HG03097 (cell line): ENCODE results near the gene VCL.
A peak's percentile ranks its signal among the peaks of the same experiment; 100 is the strongest.
"Not testable (repeated sequence)": the region's sequence is repeated elsewhere in the genome, so short reads cannot be mapped to it uniquely, and the experiment has no call there.

Experiments used
- ATAC-seq: cut with Tn5 transposase; IDR thresholded peaks from one replicate; pipeline ENCODE4 v1.9.1; 2021; ENCODE audit not compliant: unreplicated experiment, low FRiP score

The VCL gene

DNA sequence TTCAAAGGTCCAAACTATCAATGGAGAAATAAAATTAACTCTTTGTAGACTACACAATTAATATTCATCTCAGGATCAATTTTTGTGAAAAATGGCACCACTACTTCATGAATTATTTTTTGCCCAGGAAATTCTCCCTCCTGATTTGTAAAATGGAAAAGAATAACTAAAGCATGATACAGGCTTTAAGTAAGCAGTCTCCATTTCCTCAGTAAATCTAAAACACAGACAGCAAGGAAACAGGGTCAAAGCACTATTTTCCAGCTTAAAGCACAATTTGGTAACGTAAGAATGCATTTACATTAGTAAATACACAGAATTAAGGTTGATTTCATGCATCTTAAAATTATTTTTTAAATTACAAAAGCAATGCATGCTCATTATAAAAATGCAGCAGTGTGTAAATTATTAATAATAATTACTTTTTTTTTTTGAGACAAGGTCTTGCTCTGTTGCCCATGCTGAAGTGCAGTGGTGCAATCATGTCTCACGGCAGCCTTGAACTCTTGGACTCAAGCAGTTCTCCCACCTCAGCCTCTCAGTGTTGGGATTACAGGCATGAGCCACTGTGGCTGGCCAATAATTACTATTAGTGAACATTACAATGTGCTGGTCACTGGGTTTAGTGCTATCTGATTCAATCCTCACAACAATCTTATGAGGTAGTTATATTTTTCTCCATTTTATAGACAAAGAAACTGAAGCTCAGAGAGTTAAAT lies 26.1 kb upstream of the VCL start:
- no peak for ATAC-seq

DNA sequence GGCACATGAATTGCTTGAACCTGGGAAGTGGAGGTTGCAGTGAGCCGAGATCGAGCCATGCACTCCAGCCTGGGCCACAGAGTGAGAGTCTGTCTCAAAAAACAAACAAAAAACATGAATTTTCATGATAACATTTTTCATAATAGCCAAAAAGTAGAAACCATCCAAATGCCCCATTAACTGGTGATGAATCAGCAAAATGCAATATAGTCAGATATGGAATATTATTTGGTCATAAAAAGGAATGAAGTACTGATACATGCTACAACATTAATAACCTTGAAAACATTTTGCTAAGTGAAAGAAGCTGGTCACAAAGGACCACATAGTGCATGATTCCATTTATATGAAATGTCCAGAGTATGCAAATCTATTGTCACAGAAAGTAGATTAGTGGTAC lies 24.5 kb upstream of the VCL start:
- ATAC-seq = no peak

DNA sequence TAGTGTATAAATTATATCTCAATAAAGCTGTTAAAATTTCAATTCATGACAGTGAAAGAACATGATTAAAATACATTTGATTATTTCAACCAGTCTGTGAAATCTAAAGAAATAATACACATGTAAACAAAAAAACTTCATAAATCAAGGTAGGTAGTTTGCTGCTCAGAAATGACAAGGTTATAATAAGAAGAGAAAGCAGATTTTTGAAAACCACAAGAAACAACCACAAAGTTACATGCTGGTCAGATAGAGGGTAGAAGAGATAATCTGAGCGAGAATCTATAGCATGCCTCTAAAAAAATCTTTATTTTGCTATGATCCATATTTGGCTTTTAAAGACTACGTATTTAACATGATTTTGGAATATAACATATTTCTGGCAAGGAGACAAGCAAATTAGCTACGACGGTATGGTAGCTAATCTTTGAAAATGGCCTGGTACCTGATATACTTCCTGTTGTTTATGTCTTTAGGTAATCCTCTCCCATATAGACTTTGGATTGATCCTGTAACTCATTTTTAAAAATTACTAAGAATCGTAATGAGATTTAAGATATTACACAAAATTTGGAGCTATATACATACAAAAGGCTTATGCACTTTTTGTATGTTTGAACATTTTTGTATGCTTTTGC lies 23.5 kb upstream of the VCL start:
- ATAC-seq = no peak

DNA sequence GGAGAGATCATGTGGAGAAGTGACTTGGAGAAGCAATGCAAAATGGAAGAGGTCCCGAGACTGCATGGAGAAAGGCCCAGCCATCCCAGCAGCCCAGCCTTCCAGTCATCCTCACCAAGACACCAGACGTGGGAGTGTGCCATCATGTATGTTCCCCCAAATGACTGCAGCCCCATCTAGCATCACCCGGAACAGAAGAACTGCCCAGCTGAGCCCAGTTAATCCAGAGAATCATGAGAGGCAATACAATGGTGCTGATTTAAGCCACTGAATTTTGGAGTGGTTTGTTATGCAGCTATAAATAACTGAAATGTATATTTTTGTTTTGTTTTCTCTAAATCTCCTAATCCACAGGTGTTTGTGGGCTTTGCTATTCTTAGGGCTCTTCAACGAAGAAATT lies 22.5 kb upstream of the VCL start:
- no peak for ATAC-seq

DNA sequence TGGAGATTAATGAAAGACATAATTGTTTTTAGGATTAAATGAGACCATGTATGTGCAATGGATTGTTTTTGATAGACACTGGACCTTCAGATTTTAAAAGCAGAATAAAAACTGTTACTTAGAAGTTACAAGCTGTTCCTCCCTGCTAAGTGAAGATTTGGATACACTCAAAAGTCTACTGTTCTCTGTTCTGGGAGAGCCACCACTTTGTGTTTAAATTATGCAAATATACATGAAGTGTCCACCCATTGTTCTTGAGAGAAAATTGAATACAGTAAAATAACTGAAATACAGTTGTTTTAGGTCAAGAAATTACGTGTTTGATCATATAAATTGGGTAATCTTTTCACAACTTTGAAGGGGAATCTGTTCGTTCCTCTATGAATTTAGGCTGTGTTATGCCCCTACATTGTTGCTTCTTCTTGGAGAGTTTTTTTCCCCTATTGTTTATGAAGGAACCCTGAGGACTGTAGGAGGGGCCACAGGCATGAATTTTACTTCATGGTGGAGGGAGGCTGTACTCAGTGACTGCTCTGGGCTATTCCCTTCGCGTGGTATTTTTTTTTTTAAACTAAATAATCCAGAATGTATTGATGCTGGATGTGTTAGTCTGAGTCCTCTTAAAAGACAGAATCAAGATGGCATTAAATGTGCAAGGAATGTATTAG lies 18.6 kb upstream of the VCL start:
- ATAC-seq = no peak

DNA sequence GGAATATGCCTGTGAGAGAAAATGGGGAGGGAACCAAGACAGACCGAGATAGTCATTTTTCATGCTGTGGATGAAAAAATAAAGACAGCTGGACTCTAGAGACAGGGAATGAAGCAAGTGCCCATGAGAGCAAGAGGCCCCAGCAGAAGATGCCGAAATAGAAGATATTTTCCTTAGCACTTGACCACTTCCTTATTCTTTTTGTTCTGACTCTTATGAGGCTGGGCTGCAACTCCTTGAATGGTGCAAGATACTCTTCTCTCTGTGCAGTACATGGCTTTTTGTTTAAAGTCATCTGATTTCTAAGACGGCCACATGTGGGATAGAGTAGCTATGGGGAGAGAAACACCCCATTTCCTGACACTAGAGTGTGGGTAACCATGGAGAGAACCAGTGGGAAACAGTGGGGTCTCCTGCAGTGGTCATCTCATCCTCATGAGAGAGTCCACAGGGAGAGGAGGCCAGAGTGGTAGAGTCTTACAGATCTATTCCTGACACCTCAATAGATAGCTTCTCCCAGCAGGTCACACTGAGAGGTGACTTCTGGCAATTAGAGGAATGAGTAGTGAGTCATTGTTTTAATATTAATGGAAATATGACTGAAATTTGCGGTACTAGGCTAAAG lies 18.0 kb upstream of the VCL start:
- no peak for ATAC-seq

DNA sequence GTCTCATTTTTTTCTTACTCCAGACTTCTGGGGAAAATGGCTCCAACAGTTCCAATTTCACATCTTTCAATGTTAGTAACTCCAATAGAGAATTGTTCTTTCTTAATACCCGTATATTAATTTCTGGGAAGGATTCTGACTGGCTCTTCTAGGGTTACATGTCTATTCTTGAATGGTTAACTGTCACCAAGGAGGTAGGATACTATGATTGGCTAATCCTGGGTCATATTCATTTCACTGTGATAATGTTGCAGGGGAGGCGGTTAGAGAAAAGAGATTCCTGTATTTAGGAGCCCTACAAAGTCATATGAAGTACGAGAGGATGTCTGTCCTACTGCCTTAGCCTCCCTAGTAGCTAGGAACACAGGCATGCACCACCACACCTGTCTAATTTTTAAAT lies 16.1 kb upstream of the VCL start:
- no peak for ATAC-seq

DNA sequence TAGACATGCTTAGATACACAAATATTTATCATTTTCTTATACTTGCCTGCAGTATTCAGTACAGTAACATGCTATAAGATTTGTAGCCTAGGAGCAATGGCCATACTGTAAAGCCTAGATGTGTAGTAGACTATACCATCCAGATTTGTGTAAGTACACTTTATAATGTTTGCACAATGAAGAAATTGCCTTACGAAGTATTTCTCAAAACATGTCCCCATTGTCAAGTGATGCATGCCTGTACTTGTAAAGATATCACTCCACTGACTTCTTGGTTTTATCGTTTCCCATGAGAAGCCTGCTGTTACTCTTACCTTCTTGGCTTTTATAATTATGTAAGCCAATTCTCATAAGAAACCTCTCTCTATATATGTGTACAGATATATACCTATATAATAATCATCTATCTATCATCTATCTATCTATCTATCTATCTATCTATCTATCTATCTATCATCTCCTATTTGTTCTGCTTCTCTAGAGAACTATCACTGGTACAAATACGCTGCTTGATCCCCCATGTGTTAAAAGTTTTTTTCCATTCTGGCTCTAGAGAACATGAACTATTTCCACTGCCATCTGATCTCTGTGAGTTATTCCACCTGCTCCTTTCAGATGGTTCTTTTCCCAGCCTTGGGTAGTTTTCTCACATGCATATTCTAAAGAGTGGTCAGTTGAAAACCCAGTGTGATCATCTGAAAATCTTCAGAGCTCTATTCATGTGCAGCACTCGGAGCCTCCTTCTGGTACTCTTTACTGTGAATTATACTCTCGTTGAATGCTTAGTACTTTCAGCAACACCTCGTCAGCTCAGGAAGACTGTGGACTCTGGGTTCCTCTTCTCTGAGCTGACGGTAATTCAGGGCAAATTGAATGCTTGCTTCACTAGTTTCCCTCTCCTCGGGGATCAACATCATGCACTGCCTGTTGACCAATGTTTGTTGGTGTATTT lies 14.5 kb upstream of the VCL start:
- no peak for ATAC-seq

DNA sequence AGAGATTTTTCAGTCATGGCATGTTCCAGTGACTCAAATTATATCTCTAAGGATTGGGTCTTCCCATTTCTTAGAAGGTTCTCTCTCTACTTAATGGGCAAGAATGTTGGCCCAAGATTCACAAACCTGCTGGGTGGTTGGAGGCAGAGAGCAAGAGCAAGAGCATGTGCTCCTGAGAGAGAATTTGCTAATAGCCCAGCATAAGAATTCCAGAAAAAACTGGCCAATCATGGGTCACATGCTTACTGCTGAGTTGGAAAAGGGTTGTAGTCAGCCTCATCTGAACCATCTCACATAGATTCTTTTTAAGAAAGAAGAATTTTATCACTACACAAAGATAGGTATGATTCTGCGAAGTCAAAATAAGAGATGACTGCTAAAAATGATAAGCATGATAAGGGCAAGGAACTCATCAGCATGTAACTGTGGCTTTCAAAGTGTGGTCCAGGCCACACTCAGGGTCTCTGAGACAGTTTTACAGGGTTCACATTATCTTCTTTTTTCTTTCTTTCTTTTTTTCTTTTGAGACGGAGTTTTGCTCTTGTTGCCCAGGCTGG lies 8.2 kb upstream of the VCL start:
- no peak for ATAC-seq

DNA sequence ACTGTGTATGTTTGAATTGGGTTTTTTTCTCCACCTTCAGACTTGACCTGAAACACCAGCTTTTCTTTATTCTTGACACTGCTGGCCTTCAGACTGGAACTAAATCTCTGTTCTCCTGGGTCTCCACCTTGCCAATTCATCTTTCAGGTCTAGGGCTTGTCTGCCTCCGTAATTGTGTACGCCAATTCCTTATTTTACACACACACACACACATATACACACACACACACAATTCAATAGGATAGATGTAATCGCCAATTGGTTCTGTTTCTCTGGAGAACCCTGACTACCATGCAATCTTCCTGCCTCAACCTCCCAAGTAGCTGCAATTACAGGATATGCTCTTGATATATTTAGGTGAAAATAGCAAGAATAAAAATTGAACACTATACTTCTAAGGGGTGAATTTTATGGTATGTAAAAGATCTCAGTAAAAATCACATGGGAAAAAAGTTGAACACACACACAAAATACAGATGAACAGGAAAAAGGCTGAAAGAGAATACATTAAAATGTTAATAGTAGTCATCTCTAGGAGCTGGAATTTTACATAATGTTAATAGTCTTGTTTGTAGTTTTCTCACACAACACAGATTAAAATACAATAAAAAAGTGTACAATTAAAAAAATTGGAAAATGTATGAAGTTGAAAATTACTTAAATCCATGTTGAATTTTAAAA lies 6.6 kb upstream of the VCL start:
- no peak for ATAC-seq

DNA sequence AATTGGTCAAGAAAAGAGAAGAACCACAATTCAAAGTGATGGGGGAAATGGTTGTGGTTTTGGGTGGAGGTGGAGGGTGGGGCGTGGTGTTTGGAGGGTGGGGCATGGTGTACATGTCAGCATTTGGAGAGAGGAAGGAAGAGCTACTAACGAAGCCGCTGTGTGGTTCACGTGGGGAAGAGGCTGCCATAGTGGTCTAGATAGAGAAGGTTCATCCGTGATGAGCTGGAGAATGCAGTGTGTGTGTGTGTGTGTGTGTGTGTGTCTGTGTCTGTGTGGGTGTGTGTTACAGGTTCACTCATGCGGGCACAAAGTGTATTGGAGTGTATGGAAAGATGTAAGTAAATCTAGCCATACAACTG lies 6.1 kb upstream of the VCL start:
- ATAC-seq = no peak

DNA sequence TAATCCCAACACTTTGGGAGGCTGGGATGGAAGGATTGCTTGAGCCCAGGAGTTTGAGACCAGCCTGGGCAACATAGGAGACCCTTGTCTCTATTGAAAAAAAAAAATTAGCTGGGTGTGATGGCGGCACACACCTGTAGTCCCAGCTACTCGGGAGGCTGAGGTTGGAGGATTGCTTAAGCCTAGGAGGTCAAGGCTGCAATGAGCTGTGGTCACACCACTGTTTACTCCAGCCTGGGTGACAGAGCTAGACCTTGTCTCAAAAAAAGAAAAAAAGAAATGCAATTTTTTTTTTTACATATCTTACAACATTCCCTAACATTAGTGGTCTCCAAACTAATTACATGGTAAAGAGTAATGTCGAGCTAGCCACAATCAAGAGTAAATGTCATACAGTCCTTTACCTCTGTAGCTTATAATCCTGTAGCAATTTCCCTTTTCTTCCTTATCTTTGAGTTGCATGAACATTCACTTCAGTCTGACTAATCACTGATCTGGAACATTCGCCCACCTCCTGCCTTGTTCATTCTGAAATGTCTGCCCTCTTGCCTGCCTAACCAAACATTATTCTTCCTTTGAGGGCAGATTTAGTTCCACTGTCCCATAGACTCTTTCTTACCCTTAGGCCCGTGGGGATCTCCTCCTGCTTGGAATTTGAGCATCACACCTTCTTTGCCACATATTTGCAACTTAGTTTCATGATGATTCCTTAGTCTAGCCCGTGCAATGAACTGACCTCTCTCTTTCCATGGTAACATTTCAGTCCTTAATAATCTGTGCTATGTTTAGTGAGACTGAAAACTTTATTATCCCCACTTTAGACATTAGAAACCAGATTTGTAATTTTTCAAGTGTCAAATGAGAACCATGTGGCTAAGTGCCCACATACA lies 4.8 kb upstream of the VCL start:
- ATAC-seq = no peak

DNA sequence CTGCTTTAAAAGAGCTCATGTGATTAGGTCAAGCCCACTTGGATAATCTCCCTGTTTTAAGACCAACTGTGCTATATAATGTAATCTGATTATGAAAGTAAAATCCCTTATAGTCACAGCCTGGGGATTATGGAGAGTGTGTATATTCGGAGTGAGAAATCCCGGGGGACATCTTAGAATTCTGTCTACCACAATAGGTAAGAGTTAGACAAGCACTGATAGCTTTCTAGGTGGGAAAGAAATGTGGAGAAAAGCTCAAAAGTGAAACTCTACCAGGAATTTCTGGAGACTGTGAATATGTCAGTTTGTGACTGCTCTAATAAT lies 2.9 kb upstream of the VCL start:
- no peak for ATAC-seq

DNA sequence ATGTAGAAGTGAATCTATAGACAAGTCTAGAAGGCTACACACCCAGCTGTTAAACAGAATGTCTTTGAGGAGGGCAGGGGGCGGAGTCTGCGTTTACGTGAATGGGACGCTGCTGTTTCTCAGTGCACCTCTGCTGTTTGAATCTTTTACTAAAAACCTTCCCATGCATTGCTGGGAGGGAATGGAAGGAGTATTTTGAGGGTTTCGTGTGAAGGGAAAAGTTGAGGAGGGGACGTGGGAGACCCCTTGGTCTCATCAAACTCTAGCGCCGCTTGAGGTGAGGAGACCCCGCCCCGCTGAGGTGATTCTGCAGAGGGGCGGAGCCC lies 492 bp upstream of the VCL start:
- peak; percentile 18 for ATAC-seq

DNA sequence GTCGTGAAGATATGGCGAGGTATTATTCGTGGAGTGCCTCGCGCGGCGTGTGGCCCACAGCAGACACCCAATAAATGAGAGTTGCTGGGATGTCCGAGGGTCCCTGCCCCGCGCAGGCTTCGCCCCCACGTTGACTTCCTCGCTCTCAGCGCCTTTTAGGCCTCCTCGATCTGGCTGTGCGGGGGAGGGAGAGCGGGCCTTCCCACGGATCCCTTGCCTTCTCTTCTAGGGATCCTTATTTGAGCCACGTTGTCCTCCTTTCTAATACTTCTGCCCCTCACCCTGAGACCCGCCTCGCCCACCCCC lies 660 bp downstream of the VCL start:
- ATAC-seq = no peak

DNA sequence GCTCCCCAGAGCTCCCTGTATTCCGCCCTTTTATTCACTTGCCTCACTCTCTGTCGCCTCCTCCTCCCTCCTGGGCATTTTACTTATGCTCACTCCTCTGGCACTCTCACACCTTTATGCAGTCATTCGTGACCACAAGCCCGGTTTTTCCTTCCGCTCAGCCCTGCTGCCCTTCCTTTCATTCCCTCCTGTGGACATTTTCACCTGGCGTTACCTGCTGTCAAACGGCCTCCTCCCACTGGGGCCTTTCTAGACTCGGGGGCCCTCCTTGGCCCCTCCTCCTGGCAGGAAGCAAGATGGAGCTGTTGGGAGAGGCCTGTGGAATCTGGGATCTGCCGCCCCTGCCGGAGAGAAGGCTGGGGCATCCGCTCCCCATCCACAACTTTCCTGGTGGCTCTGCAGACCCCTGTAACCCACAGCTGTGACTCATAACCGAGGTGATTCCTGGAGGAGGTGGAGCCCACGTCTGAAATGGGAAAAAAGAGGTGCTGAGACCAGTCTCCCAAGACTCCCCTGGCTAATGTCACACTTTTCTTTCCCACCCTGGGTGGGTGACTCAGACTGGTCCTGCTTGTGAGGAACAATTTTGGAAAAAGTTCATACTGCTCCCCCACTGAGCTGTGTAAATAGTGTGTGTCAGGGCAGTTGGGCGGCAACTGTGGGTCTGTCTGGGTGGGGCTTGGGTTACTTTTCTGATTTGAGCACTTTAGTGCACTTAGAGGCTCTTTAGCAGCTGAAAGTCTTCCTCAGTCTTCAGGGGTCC lies 1.2 kb downstream of the VCL start:
- no peak for ATAC-seq

DNA sequence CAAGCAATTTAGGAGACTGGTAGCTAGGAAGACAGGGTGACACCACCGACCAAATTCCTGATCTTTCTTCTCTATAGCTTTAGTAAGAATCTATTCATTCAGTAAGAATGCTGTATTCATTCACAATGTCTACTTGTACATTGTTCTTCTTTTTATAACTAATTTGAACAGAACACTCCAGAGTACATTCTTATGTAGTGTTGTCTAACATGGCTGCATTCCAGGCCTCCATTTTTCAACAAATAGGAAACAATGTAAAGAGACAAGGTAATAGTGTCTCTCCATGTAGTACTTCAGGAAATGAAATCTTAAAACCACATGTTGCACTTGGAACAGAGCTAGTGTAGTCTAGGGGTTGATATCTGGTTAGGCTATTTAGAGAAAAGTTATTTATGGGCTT lies 1.8 kb downstream of the VCL start:
- no peak for ATAC-seq

DNA sequence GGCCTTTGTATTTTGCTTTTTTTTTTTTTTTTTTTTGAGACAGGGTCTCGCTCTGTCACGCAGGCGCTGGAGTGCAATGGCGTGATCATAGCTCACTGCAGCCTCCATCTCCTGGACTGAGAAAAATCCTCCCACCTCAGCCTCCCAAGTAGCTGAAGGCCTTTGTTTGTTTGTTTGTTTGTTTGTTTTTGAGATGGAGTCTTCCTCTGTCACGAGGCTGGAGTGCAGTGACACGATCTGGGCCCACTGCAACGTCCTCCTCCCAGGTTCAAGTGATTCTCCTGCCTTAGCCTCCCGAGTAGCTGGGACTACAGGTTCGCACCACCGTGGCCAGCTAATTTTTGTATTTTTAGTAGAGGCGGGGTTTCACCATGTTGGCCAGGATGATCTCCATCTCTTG lies 2.3 kb downstream of the VCL start:
- not testable (repeated sequence) for ATAC-seq
